Epithelial cell of prostate (primary cell): Measurements from ENCODE around the gene TTBK1.

Experiments
- DNase-seq: peaks from one replicate; pipeline ENCODE4 v3.0.0-alpha.2; 2011; ENCODE audit warnings: low read depth, low spot score
- H3K27ac ChIP-seq: fragments of 450-650 bp; 2 replicates; pipeline ENCODE4 v1.5.1; 2017; ENCODE audit warnings: mild to moderate bottlenecking

Gene TTBK1

DNA sequence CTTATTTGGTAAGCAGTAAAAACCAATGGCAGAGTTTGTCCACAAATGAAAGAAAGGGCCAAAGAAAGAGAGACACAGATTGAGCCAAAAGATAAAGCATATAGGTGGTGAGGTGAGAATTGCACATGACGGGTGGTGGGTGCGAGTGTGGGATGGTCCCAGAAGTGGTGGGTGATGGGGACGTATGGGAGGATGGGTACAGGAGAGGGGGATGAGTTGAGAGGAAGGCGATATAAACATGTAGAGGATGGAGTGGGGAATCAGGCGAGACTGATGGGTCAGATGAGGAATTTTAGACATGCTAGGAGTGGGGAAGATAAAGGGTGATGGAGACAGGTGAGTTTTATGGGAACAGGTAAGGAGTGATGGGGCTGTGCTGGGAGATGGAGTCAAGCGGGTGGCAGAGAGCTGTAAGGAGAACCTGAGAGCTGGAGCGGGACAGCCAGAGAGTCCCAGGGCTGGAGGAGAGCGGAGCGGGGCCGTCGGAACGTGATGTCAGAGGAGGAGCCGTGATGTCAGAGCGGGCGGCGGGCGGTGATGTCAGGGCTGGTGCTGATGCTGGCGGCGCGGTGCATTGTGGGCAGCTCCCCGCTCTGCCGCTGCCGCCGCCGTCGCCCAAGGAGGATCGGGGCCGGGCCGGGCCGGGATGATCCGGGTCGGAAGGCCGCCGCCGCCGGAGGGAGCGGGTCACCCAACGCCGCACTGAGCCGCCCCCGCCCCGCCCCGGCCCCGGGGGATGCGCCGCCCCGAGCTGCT, at the start of gene TTBK1:
Gene TTBK1 (plus strand): TSS at position 574 of the 756 bp plus-strand sequence. CDS start 3,180 bp downstream, outside the sequence.
- DNase-seq: no peak
- H3K27ac ChIP-seq: no peak within 1 kb of the TSS

DNA sequence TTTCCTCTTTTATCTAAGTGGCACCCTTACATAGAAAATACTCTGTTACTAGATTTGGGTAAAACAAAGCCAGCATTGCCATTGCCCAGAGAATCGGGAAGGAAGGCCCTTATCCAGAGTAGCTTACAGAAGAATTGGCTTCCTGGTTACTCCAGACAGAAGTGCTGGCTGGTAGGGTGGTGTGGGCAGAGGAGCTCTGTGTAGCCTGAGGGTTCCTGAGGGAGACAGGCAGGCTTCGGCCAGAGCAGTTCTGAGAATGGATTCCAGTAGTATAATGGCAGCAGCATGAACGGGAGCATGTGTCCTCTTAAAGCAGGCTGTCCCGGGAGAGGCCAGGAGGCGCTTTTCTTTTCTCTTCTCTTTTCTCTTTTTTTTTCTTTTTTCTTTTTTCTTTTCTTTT, 49.4 kb upstream of the TTBK1 start:
- DNase-seq: no peak
- H3K27ac ChIP-seq: no peak overlapping the region

DNA sequence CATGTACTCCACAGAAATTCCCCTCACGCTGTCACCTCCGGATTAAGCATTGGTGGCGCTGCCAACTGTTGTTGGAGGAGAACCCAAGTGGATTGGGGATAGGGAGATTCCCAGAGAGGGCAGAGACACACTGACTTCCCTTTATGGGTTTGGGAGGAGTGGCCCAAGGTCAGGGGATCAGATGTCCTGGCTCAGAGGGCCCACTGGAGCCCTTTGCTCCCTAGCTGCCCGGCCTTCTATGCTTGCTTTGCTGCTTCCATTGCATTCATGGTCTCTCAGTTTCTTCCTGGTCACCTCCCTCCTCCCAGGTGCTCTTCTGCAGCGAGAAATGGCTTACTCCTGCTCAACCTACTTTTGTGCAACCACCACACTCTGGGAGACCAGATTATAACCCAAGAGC, 46.9 kb upstream of the TTBK1 start:
- no peak for DNase-seq
- no peak overlapping the region for H3K27ac ChIP-seq

DNA sequence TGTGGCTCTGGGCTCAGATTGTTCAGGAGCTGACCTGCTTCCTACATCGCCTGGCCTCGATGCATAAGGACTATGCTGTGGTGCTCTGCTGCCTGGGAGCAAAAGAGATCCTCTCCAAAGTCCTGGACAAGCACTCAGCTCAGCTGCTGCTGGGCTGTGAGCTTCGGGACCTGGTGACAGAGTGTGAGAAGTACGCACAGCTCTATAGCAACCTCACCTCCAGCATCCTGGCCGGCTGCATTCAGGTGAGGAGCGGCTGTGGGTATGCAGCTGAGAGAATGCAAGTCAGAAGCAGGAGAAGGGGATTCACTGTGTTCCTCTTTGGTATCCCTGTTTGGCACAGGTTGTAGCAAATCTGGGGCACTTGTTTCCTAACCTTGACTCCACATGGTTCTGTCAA, 43.4 kb upstream of the TTBK1 start:
- no peak overlapping the region for H3K27ac ChIP-seq
- no peak for DNase-seq

DNA sequence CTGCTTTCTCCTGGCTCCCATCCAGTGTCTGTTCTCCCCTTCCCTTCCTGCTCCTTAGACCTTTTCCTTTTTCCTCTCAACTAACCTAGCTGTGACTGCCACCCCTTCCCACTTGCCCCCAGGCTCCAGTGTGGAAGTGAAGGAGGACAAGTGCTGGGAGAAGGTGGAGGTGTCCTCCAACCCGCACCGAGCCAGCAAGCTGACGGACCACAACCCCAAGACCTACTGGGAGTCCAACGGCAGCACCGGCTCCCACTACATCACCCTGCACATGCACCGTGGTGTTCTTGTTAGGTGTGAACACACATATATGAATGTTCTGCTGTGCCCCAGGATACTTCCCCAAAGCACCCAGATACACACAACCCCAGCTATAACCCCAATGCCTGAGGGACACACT, 42.7 kb upstream of the TTBK1 start:
- no peak overlapping the region for H3K27ac ChIP-seq
- no peak for DNase-seq

DNA sequence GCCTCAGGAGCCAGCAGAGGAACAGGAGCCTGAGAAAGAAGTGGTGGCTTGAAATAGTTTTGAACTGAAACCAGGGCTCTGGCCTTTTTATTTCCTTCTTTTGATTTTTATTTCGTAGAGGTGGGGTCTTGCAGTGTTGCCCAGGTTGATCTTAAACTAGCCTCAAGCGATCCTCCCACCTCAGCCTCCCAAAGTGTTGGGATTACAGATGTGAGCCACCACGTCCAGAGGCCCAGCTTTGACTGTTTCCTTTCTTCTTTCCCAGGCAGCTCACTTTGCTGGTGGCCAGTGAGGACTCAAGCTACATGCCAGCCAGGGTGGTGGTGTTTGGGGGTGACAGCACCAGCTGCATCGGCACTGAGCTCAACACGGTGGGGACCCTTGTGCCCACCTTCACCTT, 40.8 kb upstream of the TTBK1 start:
- no peak overlapping the region for H3K27ac ChIP-seq
- DNase-seq: no peak

DNA sequence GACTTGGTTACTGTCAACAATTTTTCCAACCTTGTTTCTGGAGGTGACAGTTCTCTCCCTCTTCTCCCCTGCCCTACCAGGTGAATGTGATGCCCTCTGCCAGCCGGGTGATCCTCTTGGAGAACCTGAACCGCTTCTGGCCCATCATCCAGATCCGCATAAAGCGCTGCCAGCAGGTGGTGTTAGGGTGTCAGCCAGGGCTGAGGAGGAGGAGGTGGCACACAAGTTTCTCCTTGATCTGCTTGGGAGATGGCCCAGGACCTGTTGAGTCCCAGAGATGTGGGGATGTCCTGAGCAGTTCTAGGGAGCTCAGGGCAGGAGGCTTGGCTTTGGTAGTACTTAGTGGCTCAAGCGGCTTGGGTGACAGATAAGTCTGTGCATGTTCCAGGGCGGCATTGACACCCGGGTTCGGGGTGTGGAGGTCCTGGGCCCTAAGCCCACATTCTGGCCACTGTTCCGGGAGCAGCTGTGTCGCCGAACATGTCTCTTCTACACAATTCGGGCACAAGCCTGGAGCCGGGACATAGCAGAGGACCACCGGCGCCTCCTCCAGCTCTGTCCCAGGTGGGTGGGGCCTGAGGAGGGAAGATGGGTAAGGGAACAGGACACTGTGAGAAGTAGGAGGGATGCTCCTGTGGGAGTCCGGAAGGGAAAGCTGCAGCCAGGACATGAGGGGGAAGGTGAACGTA, 40.1 kb upstream of the TTBK1 start:
- DNase-seq: no peak
- H3K27ac ChIP-seq: no peak overlapping the region

DNA sequence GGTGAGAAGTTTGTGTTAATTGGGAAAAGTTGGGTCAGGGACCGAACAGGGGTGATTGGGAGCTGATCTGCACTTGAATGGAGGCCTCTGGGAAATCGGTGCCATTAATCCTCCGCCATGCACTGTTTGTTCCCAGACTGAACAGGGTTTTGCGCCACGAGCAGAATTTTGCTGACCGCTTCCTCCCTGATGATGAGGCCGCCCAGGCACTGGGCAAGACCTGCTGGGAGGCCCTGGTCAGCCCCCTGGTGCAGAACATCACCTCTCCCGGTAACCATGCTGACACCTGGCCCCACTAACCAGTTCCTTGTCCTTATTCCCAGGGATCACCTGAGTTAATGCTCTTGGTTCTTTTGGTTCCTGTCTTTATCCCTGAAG, 39.6 kb upstream of the TTBK1 start:
- no peak for DNase-seq
- H3K27ac ChIP-seq: no peak overlapping the region

DNA sequence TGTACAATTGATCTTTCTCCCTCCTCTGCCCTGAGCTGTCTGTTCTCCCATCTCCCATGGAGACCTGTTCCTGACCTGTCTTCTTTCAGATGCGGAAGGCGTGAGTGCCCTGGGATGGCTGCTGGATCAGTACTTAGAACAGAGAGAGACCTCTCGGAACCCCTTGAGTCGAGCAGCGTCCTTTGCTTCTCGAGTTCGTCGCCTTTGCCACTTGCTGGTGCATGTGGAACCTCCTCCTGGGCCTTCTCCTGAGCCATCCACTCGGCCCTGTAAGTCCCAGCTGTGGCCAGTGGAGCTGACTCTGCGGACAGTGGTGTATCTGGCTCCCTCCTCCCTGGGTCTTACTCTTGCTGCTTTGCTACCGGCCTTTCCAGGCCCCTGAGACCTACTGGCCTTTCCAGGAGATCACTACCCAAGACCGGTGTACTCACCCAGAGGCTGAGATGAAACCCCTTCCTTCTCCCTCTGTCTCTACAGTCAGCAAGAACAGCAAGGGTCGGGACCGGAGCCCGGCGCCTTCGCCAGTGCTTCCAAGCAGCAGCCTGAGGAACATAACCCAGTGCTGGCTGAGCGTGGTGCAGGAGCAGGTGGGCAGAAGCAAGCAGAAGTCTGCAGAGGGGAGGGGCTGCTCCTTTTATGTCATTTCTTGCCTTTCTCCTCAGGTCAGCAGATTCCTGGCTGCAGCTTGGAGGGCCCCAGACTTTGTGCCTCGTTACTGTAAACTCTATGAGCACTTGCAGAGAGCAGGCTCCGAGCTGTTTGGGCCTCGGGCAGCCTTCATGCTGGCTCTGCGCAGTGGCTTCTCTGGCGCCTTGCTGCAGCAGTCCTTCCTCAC, 38.8 kb upstream of the TTBK1 start:
- H3K27ac ChIP-seq: no peak overlapping the region
- no peak for DNase-seq

DNA sequence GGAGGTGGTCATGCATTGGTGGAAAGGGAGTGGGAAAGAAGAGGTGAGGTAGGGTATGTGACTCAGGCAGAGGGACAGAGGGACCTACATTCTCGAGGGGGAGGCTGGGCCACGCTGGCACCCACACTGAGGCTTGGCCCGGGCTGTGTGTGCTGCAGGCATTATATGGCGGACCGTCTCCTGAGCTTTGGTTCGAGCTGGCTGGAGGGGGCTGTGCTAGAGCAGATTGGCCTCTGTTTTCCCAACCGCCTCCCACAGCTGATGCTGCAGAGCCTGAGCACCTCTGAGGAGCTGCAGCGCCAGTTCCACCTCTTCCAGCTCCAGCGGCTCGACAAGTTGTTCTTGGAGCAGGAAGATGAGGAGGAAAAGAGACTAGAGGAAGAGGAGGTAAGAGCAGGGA, 37.4 kb upstream of the TTBK1 start:
- H3K27ac ChIP-seq: no peak overlapping the region
- no peak for DNase-seq

DNA sequence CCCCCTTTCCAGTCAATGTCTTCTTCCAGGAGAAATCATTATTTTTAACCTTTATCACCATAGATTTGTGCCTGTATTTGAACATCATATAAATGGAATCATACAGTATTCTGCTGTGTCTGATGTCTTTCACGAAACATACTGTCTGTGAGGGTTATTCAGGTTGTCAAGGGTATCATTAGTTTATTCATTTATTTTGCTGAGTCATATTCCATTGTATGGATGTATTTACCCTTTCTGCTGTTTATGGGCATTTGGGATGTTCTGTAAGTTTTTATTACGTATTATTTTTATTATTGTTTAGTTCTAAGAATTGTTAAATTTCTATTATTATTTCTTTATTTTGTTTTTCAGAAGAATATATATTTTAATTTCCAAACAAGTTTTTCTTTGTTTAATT, 36.0 kb upstream of the TTBK1 start:
- DNase-seq: no peak
- H3K27ac ChIP-seq: no peak overlapping the region

DNA sequence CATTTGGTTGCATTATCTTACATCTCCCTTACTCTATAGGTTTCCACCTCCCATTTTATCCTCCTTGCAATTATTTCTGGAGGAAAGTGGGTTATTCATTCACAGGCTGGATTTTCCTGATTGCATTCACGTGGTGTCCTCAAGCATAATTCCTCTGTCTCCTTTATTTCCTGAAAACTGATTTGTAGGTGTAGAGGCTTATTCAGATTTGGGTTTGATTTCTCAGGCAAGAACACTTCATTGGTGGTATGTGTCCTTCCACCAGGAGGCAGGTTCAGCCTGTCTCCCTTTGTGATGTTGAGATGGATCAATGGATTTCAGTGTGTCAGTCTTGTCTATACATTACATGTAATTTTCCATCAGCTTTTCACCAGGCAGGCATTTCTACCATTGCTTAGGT, 31.3 kb upstream of the TTBK1 start:
- DNase-seq: no peak
- H3K27ac ChIP-seq: no peak overlapping the region

DNA sequence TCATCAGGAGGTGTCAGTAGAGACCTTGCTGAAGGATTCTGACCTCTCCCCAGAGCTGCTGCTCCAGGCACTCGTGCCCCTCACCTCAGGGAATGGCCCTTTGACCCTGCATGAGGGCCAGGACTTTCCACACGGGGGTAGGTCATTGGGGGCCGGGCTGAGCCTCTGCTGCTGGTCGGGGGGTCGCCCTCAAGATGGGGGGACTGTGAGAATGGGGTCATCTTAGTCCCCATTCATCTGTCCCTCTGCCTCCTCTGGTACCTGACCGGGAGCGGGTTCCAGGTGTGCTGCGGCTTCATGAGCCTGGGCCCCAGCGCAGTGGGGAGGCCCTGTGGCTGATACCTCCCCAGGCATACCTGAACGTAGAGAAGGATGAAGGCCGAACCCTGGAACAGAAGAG, 29.9 kb upstream of the TTBK1 start:
- no peak overlapping the region for H3K27ac ChIP-seq

DNA sequence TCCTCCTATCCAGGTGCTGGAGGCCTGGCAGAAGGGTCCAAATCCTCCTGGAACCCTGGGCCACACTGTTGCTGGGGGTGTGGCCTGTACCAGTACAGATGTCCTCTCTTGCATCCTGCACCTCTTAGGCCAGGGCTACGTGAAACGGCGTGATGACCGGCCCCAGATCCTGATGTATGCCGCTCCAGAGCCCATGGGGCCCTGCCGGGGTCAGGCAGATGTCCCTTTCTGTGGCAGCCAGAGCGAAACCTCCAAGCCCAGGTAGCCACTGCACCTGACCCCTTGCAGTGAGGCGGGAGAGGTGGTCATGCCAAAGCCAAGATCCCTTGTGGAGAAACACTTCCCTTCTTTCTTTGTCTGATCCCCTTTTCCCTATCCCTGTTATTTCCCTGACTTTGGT, 28.2 kb upstream of the TTBK1 start:
- H3K27ac ChIP-seq: no peak overlapping the region
- DNase-seq: no peak

More for the DNA sequence above, 29.9 kb upstream of the TTBK1 start:
- DNase-seq: no peak

DNA sequence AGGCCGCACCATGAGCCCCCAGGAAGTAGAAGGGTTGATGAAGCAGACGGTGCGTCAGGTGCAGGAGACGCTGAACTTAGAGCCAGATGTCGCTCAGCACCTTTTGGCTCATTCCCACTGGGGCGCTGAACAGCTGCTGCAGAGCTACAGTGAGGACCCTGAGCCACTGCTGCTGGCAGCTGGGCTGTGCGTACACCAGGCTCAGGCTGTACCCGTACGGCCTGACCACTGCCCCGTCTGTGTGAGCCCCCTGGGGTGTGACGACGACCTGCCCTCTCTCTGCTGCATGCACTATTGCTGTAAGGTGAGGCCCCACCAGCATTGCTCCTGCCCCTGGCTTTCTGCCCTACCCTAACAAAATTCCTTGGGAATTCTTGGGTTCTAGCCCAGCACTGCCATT, 27.1 kb upstream of the TTBK1 start:
- no peak for DNase-seq
- H3K27ac ChIP-seq: no peak overlapping the region

DNA sequence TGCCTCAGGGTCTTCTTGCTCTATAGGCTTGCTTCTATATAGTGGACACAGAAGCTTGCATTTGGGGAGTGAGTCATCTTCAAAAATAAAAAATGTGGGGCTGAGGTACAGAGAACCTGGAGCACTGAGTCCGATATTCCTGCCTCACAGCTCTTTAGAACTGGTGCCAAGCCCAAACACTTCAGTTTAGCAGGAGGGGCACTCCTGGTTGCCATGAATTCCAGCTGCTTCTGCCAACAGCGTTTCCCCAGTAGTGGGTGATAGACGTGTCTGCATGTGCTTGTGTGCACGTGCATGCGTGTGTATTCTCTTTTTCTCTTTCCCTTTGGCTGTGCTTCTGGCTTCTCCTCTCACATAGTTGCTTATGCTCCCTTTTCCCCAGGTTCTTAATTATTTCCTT, 25.9 kb upstream of the TTBK1 start:
- H3K27ac ChIP-seq: no peak overlapping the region
- no peak for DNase-seq

DNA sequence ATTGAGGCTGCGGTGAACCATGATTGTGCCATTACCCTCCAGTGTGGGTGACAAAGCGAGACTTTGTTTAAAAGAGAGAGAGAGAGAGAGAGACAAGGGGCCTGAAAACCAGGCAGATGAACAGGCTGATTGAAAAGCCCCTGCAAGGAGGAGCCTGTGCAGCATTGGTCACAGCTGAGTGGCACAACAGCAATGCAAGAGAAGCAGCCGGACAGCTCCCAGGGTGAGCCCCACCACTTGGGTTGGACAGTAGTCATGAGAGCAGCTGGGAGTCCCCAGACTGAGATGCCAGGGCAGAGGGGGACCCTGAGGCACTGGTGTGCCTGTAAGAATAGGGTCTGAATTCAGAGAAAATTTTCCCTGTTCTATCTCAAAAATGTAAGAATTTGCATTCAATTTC, 24.2 kb upstream of the TTBK1 start:
- H3K27ac ChIP-seq: no peak overlapping the region
- DNase-seq: no peak

DNA sequence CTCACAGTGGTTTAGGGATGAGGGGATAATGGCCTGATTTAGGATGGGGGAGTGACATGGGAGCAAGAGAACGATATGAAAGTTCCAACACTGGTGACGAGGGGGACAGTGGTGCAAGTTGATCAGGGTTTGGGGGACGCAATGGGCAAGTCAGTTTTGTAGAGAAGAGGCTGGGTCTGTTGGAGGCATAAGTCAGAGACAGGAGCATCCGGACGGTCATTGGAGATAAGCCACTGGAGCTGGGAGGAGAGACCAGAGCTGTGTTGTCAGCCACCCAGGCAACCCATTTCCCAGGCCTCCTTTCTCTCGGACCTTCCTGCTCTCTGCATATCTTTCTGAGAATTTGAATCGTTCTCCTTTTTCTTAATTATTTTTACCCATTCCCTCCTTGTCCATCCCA, 23.5 kb upstream of the TTBK1 start:
- H3K27ac ChIP-seq: no peak overlapping the region

DNA sequence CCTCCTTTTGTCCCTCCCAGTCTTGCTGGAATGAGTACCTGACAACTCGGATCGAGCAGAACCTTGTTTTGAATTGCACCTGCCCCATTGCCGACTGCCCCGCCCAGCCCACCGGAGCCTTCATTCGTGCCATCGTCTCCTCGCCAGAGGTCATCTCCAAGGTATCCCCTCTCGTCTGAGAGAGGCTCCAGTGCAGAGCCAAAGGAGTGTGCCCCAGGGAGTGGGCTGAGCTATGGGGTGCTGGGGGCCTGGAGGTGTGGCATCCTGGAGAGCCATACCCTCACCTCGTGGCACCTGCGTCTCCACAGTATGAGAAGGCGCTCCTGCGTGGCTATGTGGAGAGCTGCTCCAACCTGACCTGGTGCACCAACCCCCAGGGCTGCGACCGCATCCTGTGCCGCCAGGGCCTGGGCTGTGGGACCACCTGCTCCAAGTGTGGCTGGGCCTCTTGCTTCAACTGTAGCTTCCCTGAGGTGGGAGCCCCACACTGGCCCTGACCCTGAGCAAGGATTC, 22.8 kb upstream of the TTBK1 start:
- H3K27ac ChIP-seq: no peak overlapping the region
- DNase-seq: no peak

More for the DNA sequence above, 23.5 kb upstream of the TTBK1 start:
- DNase-seq: no peak

DNA sequence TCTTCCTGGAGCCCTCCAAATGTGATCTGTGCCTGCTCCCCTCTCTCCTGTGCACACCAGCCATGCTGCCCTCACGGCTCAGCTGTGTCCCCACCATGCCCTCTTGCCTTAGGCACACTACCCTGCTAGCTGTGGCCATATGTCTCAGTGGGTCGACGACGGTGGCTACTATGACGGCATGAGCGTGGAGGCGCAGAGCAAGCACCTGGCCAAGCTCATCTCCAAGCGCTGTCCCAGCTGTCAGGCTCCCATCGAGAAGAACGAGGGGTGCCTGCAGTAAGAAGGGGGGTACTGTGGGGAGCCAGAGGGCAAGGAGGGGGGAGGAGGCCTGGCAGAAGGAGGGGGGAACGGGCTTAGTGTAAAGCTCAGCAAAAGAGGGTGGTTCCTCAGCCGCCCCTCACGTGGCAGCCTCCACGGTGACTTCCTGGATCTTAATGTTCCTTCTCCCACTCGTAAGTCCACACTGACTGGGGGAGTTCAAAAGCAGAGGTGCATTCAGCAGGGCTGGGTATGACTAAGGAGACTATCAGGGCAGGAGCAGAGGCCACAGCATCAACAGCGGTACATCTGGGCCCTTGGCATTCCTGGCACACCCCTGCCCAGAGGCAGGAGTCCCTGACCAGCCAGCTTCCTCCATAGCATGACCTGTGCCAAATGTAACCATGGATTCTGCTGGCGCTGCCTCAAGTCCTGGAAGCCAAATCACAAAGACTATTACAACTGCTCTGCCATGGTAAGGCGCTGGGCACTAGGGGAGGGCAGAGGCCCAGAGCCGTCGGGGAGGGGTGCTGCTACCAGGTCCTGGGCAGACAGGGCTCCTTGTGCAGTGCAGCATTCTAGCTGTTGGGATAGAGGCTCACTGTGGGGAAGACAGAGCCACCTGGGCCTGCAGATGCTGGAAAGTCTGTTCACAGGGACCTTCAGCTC, 22.0 kb upstream of the TTBK1 start:
- H3K27ac ChIP-seq: no peak overlapping the region

More for the DNA sequence above, 22.0 kb upstream of the TTBK1 start:
- no peak for DNase-seq
